ENCODE data around the gene NR1D2. TPM values are rescaled to one million over a fixed set of nuclear protein-coding genes. Genes with fewer than 3 reads are reported as not detected.
"Not testable (repeated sequence)": the region's sequence is repeated elsewhere in the genome, so short reads cannot be mapped to it uniquely, and the experiment has no call there.

NR1D2 gene
- 7.9 and 15.0 TPM in 2 replicates for total RNA-seq (2012; rRNA removed)

DNA sequence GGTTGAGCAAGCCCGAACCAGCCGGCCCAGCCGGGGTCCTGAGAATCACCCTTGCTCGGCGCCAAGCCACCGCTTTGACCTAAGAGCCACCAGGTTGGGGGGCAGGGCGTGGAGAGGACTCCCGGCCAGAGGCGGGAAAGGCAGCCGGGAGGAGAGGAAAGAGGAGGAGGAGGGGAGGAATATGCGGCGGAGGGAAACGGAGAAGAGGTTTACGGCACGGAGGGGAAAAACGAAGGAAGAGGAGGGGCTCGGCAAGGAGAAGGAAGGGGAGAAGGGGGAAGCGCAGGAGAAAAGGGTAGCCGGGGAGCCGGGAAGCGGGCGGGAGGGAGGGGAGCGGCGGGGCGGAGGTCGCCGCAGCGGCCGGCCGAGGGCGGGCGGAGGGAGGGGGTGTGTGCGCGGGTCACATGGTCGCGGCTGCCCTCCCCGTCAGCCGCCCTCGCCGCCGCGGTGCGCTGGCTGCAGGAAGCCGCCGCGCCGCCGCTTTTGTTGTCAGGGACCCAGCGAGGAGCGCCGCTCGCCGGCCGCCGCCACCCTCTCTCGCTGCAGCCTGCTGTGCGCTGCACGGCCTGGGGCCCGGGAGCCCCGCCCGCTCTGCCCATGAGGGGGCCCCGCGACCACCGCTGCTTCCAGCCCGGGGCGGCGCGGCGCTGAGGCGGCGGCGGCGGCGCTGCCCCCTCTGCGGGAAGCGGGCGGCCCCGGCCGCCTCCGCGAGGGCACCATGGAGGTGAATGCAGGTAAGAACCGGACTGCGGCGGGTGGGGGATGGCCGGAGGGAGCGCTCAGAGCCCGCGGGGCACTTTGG, at the start of gene NR1D2:
NR1D2 (plus strand) TSS at position 426 of the 802 bp plus-strand sequence; CDS start at position 719, 293 bp downstream.
- peak within 1 kb of the TSS; percentile 88 for H3K9ac ChIP-seq (ENCODE audit: low read depth, low read length)
- peaks cover 23% of the 10 kb centered on the region for H3K4me1 ChIP-seq (ENCODE audit: control insufficient read depth, insufficient read depth, low read length)
- H3K4me3 ChIP-seq (ENCODE audit: low read length) = peak within 1 kb of the TSS; percentile 96
- H3K9me3 ChIP-seq (replicated peaks; ENCODE audit: low read length) = no peaks in the 10 kb centered on the region
- H3K27me3 ChIP-seq (ENCODE audit: control insufficient read depth, insufficient read depth, low read length) = peaks cover 11% of the 10 kb centered on the region
- H3K4me2 ChIP-seq (ENCODE audit: low read length) = peak within 1 kb of the TSS; percentile 96
- H3K36me3 ChIP-seq (ENCODE audit: insufficient read depth, low read length) = no peaks in the 10 kb centered on the region

DNA sequence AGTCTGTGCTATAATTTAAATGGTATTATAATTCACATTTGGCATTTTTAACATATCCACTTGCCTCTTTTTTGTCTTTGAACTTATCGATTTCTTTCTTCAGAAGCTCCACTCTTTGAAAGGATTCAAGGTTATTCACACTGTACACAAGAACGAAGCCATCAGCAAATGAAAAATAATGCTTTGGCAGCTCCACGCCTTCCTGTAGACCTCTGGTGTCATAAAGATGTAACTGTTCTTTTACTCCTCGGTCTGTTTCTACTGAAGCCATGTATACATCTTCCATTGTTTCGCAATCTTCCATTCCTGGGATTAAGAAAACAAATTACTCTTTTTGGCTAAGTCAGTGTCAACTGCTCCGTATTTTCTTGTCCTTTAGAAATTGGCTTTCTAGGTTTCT, 44.3 kb upstream of the NR1D2 start:
- Histone ChIP-seq H3K9me3 (replicated peaks; ENCODE audit: low read length) (no peaks in the 10 kb centered on the region), H3K4me1 (ENCODE audit: control insufficient read depth, insufficient read depth, low read length) (no peaks in the 10 kb centered on the region), H3K36me3 (ENCODE audit: insufficient read depth, low read length) (peaks cover 17% of the 10 kb centered on the region), H3K4me2 (ENCODE audit: low read length) (no peak overlapping the region), H3K4me3 (ENCODE audit: low read length) (no peak overlapping the region), H3K27me3 (ENCODE audit: control insufficient read depth, insufficient read depth, low read length) (no peaks in the 10 kb centered on the region), H3K9ac (ENCODE audit: low read depth, low read length) (no peak overlapping the region)

DNA sequence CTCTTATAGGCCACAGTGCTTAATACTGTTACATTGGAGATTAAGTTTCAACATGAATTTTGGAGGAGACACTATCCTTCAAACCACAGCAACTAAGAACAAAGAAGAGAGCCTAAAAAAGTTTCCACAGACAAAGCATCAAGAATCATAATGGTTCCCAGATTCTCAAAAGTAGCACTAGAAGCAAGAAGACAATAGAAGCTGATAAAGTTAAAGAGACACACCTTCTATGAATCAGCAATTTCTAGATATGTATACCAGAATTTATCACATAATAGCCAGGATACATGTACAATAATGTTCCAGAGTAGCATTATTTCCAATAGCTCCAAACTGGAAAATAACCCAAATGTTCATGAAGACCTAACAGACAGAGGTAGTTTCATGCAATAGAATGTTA, 40.5 kb upstream of the NR1D2 start:
- Histone ChIP-seq H3K27me3 (ENCODE audit: control insufficient read depth, insufficient read depth, low read length) (no peaks in the 10 kb centered on the region), H3K36me3 (ENCODE audit: insufficient read depth, low read length) (peaks cover 13% of the 10 kb centered on the region), H3K9me3 (replicated peaks; ENCODE audit: low read length) (no peaks in the 10 kb centered on the region), H3K4me3 (ENCODE audit: low read length) (no peak overlapping the region), H3K9ac (ENCODE audit: low read depth, low read length) (no peak overlapping the region), H3K4me1 (ENCODE audit: control insufficient read depth, insufficient read depth, low read length) (no peaks in the 10 kb centered on the region), H3K4me2 (ENCODE audit: low read length) (no peak overlapping the region)

DNA sequence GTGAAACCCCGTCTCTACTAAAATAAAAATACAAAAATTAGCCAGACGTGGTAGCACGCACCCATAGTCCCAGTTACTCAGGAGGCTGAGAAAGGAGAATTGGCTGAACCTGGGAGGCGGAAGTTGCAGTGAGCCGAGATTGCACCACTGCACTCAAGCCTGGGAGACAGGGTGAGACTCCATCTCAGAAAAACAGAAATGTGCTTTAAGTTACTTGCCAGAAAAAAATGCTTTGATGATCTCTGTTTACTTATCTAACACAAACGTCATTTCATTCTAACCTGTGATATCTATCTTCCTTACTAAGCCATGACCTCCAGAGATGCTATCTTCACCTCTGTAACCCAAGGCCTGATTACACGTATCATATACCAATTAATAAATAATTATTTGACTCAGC, 35.7 kb upstream of the NR1D2 start:
- H3K4me1 ChIP-seq (ENCODE audit: control insufficient read depth, insufficient read depth, low read length) = peaks cover under 1% of the 10 kb centered on the region
- H3K4me2 ChIP-seq (ENCODE audit: low read length) = no peak overlapping the region
- peaks cover 6% of the 10 kb centered on the region for H3K36me3 ChIP-seq (ENCODE audit: insufficient read depth, low read length)
- H3K27me3 ChIP-seq (ENCODE audit: control insufficient read depth, insufficient read depth, low read length) = no peaks in the 10 kb centered on the region
- no peak overlapping the region for H3K4me3 ChIP-seq (ENCODE audit: low read length)
- H3K9me3 ChIP-seq (replicated peaks; ENCODE audit: low read length) = no peaks in the 10 kb centered on the region
- no peak overlapping the region for H3K9ac ChIP-seq (ENCODE audit: low read depth, low read length)

DNA sequence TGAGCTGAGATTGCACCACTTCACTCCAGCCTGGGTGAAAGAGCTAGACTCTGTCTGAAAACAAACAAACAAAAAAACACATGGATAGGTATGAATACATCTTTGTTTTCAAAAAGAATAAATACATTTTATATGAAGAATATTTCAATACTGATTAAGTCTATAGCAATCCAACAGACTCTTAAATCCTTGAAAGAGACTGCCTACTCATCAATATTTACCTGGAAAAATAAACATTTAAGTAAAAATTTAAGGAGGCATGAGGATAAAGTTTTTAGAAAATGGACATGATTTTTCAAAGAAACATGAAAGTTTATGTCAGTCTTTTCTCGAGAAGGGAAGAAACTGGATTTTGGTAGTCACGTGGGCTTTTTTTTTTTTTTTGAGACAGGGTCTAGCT, 33.7 kb upstream of the NR1D2 start:
- Histone ChIP-seq H3K9me3 (replicated peaks; ENCODE audit: low read length) (no peaks in the 10 kb centered on the region), H3K36me3 (ENCODE audit: insufficient read depth, low read length) (peaks cover 6% of the 10 kb centered on the region), H3K4me3 (ENCODE audit: low read length) (no peak overlapping the region), H3K27me3 (ENCODE audit: control insufficient read depth, insufficient read depth, low read length) (no peaks in the 10 kb centered on the region), H3K4me2 (ENCODE audit: low read length) (no peak overlapping the region), H3K4me1 (ENCODE audit: control insufficient read depth, insufficient read depth, low read length) (peaks cover 15% of the 10 kb centered on the region), H3K9ac (ENCODE audit: low read depth, low read length) (no peak overlapping the region)

DNA sequence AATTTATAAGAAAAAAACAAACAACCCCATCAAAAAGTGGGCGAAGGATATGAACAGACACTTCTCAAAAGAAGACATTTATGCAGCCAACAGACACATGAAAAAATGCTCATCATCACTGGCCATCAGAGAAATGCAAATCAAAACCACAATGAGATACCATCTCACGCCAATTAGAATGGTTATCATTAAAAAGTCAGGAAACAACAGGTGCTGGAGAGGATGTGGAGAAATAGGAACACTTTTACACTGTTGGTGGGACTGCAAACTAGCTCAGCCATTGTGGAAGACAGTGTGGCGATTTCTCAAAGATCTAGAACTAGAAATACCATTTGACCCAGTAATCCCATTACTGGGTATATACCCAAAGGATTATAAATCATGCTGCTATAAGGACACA, 32.8 kb upstream of the NR1D2 start:
- not testable (repeated sequence) for H3K27me3 ChIP-seq (ENCODE audit: control insufficient read depth, insufficient read depth, low read length); H3K4me2 ChIP-seq (ENCODE audit: low read length); H3K9ac ChIP-seq (ENCODE audit: low read depth, low read length); H3K36me3 ChIP-seq (ENCODE audit: insufficient read depth, low read length); H3K9me3 ChIP-seq (replicated peaks; ENCODE audit: low read length); H3K4me3 ChIP-seq (ENCODE audit: low read length)
- H3K4me1 ChIP-seq (ENCODE audit: control insufficient read depth, insufficient read depth, low read length) = peaks cover 15% of the 10 kb centered on the region

DNA sequence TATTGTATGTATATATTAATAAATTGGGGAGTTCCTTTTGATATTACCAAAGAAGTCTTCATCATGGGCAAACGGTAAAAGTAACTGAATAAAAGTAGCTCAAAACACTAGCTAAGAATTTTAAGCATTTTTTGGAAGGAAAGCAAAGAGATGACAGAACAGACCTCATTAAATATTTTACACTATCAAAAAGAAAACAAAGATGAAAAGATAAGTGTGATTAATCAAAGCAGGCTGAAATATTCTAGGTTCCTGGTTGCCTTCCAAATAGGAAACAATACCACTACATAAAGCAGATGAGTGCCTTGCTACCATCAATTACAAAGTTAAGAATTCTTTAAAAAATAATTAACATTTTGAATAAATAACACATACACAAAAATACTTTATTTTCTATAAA, 31.9 kb upstream of the NR1D2 start:
- peaks cover 15% of the 10 kb centered on the region for H3K4me1 ChIP-seq (ENCODE audit: control insufficient read depth, insufficient read depth, low read length)
- no peak overlapping the region for H3K4me3 ChIP-seq (ENCODE audit: low read length)
- peaks cover 14% of the 10 kb centered on the region for H3K36me3 ChIP-seq (ENCODE audit: insufficient read depth, low read length)
- no peaks in the 10 kb centered on the region for H3K9me3 ChIP-seq (replicated peaks; ENCODE audit: low read length)
- no peak overlapping the region for H3K9ac ChIP-seq (ENCODE audit: low read depth, low read length)
- H3K4me2 ChIP-seq (ENCODE audit: low read length) = no peak overlapping the region
- H3K27me3 ChIP-seq (ENCODE audit: control insufficient read depth, insufficient read depth, low read length) = no peaks in the 10 kb centered on the region

DNA sequence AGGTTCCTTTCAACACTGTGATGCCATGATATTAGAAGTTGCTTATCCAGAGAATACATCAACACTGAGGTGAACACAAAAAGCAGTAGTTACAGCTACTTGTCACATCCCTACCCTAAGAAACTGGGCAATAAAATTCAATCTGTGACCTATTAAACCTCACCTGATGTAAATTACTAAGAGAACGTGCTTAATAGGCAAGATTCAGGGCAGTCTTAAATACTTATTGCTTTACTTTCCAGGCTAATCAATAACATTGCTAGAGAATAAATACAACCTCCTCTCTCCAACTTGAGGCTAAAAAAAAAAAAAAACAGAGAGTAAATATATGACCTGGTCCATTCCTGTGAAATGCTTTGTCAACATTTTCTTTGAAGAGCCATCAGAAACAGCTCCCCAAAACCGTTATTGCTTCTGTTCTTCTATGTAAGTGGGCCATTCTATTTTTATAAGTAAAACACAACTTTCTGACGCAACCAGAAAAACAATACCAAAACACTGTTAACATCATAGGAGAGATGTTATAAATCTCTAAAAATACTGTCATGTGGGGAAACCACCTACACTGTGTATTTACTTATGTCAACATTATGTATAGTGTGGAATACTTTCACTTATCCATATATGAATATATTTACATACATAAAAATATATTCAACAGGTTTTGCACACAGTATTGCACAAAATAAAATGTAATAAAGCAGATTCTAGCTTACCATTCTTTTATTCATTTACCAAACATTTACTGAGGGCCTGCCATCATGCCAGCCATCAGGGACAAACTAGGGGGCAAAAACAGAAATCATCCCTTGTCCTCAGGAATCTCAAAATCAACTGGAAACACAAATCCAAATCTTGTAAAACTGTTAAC, 31.0 kb upstream of the NR1D2 start:
- no peaks in the 10 kb centered on the region for H3K9me3 ChIP-seq (replicated peaks; ENCODE audit: low read length)
- H3K4me1 ChIP-seq (ENCODE audit: control insufficient read depth, insufficient read depth, low read length) = peaks cover 18% of the 10 kb centered on the region
- no peak overlapping the region for H3K9ac ChIP-seq (ENCODE audit: low read depth, low read length)
- H3K4me2 ChIP-seq (ENCODE audit: low read length) = no peak overlapping the region
- H3K27me3 ChIP-seq (ENCODE audit: control insufficient read depth, insufficient read depth, low read length) = no peaks in the 10 kb centered on the region
- H3K36me3 ChIP-seq (ENCODE audit: insufficient read depth, low read length) = peaks cover 21% of the 10 kb centered on the region
- no peak overlapping the region for H3K4me3 ChIP-seq (ENCODE audit: low read length)

DNA sequence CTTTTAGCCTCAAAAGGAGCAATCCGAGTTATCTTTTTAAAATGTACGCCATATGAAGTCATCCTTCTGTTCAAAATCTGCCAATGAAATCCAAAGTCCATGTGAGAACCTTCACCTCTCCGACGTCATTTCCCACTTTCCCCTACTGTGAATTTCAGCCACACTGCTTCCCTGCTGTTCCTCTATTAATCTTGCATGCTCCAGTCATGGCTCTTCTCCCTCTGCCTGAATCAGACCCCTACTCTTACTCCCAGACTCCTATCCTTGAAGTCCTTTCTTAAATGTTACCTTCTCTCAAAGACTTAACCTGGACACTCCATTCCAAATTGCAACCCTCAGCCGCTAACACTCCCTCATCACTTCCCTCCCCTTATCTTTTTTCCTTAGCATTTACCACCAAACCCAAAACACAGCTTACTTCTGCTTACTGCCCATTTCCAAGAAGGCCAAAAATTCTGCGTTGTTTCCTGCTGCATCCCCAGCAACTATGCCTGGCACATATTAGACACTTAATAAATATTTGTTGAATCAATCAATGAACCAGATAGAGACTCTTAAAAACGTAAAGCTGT, 29.5 kb upstream of the NR1D2 start:
- peak overlapping the region; percentile 90 for H3K4me2 ChIP-seq (ENCODE audit: low read length)
- peaks cover 33% of the 10 kb centered on the region for H3K36me3 ChIP-seq (ENCODE audit: insufficient read depth, low read length)
- H3K9ac ChIP-seq (ENCODE audit: low read depth, low read length) = peak overlapping the region; percentile 99
- H3K27me3 ChIP-seq (ENCODE audit: control insufficient read depth, insufficient read depth, low read length) = no peaks in the 10 kb centered on the region
- H3K4me1 ChIP-seq (ENCODE audit: control insufficient read depth, insufficient read depth, low read length) = peaks cover 18% of the 10 kb centered on the region
- H3K4me3 ChIP-seq (ENCODE audit: low read length) = peak overlapping the region; percentile 96
- H3K9me3 ChIP-seq (replicated peaks; ENCODE audit: low read length) = no peaks in the 10 kb centered on the region

DNA sequence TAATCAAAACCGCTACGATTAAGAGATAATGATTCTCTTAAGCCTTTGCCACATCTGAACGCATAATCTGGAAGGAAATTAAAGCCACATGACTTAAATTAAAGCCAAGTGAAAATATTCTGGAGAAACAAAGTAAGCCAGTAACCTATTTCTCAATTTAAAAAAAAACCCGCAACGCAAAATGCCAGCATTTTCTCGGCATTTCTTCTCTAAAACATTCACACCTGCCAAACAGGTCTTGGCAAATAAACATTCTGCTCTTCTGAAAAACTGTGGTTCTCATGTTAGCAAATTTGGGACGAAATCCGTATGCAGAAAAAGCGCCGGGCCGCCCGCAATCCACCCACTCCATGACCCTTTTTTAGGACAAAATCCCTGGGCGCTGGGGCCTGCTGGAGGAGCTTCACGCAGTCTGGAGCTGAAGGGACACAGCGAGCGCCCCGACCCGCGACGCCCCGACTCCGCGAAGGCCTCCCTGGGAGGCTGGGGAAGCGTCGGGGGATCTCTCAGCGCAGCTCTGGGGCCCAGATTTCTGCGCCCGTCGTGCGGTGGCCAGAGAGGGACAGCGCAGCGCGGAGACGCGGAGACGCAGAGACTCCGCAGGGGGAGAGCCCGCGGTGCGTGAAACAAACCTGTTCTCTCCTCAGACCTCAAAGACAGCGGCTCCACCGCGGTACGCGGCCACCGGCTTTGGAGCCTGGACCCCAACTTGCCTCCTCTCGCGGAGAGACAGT, 28.8 kb upstream of the NR1D2 start:
- Histone ChIP-seq H3K9me3 (replicated peaks; ENCODE audit: low read length) (no peaks in the 10 kb centered on the region), H3K27me3 (ENCODE audit: control insufficient read depth, insufficient read depth, low read length) (no peaks in the 10 kb centered on the region), H3K4me2 (ENCODE audit: low read length) (peak overlapping the region; percentile 90), H3K4me1 (ENCODE audit: control insufficient read depth, insufficient read depth, low read length) (peaks cover 18% of the 10 kb centered on the region), H3K4me3 (ENCODE audit: low read length) (peak overlapping the region; percentile 96), H3K9ac (ENCODE audit: low read depth, low read length) (peak overlapping the region; percentile 99), H3K36me3 (ENCODE audit: insufficient read depth, low read length) (peaks cover 39% of the 10 kb centered on the region)
